ENCODE results near the gene BTN3A1.

DNA sequence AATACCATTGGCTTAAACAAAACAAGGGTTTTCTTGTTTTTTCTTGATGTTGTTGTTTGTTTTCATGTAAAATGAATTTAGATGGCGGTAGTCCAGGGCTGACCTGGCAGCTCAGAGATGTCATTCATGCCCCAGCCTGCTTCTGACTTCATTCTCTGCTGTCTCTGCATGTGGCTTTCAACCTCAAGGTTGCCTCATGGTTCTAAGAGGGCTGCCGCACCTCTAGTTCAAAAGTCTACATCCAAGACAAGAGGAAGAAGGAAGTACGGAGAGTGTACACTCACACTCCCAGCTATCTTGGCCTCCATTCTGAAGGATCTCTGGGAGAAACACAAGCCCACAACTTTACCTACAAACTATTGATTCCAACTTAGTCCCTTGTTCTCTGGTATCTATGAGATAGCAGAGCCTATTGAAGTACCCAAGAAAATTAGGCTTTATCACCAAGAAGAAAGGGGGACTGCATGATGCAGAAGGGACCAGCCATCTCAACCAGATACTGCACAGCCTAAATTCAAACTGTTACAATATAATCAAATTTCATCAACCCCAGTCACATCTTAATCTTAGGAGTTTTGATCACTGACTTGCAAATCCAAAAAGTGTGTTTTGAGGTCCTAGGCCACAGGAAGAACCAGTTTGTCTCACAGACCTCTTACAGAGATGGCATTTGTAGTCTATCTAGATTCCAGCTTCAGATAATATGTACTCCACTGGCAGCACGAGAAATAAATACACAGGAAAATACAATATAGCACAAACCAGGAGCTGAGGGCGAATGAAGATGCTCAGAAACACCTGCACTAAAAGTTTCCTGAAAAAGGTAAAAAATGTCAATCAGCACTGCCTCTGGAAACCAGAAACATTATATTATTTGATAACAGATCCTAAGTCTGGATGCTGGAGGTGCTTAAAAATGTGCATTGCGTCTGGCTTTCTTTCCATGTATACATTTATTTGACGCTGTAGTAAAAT is 37.4 kb downstream of the BTN3A1 start:
- no peak for TF ChIP-seq ZNF274 (IDR thresholded peaks at IDR 0.05; ENCODE audit: low read depth, low read length)
- TF ChIP-seq YY1 (IDR thresholded peaks at IDR 0.05; ENCODE audit: insufficient read depth, insufficient read length), result no peak

All from NT2/D1 (cell line).